GM18858 (cell line): ENCODE measurements around the gene FEV.

Experiments
- ATAC-seq: cut with Tn5 transposase; IDR thresholded peaks from one replicate; pipeline ENCODE4 v1.9.1; 2021; ENCODE audit not compliant: unreplicated experiment

Gene FEV

GRCh38 chr2:218979846-218980734, 4.9 kb downstream of the FEV start:
- peak; percentile 81 for ATAC-seq

- no peak for ATAC-seq
Measured at GRCh38 chr2:218975060-218975777, 9.8 kb downstream of the FEV start.

- no peak for ATAC-seq
Measured at GRCh38 chr2:218970894-218971293, 14.1 kb downstream of the FEV start.

DNA sequence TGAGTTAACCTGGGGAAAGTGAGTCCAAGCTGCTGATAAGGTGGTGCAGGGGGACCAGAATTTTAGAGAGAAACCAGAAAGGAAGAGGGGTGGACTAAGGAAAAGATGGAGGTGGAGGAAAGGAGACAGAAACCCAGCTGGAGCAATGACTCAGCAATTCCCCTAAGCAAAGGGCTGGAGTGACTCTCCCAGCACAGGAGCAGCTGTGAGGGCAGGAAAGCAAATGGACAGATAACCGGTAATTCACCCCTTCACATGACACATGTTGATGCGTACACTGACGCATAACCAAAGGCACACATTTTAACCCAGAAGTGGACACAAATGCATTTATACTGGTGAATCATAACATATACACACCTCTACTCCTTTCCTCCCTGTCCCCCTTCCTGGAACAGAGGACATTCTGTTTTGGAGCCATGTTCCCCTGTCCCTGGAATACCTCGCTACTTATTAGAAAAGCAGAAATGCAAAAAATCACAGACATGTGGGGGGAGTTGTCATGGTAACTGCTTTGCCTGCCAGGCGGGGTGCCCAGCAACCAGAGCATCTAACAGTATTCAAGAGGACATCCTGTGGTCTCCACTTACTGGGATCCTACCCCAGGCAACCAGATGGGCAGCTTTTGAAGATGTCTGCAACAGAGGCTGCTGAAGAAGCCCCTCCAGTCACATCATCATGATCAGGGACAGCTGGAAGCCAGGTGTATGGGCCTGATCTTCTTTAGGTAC, 20.8 kb downstream of the FEV start:
- no peak for ATAC-seq

- ATAC-seq, result no peak
Measured at GRCh38 chr2:218963601-218964000, 21.4 kb downstream of the FEV start.

- ATAC-seq, result no peak
Measured at GRCh38 chr2:218962859-218963492, 22.0 kb downstream of the FEV start.

DNA sequence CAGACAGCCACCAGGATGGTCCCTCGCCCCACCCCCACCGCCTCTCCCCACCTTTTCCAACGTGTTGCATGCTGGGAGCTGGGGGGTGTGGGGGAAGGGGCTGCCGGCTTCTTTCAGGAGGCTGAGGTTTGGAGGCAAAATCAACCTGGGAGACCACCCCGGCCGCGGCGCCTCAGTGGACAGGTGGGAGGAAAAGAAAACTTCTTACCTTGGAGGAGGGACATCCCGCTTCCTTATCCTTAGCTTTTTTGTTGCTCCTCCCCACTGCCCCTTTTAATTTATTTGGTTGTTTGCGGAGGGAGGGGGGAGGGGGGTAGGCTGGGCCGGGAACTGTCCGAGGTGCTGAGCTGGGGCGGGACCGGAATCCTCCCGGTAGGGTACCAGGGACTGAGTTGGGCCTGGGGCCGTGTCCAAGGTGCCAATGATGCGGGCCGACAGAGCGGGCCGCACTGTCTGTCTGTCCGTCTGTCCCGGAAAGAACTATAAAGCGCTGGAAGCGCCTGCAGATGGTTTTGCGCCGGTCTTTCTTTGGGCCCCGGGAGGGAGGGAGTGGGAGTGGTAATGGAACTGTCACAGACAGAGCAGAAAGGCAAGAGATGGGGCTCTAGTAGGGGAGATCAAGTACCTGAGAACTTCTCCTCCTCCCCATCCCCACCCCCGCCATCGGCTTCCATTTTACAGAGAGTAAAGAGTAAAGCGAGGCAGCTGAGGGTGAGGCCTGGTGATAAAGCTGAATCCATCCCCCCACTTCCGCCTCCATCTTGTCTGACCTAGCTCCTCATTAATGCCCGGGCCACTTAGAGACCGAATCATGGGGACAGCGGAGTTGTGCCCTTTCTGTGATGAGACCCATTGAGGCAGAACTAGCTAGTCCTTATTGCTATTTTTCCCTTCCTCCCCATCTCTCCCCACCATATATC, 23.1 kb downstream of the FEV start:
- no peak for ATAC-seq

DNA sequence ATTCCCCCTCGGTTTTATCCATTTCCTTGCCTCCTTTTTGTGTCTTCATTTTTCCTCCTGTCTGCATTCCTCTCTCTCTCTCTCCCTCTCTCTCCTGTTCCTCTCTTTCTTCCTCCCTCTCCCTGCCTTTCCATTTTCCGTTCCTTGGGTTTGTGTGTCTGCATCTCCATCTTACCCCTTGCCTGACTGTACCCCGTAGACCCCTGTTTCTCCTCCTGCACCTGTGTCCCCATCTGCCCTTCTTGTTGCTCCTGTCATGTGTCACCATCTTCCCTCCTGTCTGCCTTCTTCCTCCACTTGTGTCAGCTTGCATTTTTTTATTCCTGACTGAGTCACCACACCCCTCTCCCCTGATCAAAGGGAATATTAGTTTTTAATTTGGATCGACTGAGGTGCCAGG, 23.8 kb downstream of the FEV start:
- ATAC-seq, result no peak

DNA sequence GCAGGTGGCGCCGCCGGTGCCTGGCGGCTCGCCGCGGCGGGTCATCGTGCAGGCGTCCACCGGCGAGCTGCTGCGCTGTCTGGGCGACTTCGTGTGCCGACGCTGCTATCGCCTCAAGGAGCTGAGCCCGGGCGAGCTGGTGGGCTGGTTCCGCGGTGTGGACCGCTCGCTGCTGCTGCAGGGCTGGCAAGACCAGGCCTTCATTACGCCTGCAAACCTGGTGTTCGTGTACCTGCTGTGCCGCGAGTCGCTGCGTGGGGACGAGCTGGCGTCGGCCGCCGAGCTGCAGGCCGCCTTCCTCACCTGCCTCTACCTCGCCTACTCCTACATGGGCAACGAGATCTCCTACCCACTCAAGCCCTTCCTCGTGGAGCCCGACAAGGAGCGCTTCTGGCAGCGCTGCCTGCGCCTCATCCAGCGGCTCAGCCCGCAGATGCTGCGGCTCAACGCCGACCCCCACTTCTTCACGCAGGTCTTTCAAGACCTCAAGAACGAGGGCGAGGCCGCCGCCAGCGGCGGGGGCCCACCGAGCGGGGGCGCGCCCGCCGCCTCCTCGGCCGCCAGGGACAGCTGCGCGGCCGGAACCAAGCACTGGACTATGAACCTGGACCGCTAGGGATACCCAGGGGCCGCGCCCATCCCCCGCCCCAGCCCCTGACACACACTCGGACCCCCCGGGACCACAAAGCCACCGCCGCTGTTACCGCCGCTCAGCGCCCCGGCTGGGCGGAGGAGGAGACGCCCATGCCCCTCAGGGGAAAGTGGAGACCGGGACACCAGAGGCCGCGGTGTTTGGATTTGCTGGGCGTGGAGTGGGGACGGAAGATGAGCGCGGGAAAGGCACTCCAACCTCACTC, 24.4 kb downstream of the FEV start:
- ATAC-seq, result no peak

DNA sequence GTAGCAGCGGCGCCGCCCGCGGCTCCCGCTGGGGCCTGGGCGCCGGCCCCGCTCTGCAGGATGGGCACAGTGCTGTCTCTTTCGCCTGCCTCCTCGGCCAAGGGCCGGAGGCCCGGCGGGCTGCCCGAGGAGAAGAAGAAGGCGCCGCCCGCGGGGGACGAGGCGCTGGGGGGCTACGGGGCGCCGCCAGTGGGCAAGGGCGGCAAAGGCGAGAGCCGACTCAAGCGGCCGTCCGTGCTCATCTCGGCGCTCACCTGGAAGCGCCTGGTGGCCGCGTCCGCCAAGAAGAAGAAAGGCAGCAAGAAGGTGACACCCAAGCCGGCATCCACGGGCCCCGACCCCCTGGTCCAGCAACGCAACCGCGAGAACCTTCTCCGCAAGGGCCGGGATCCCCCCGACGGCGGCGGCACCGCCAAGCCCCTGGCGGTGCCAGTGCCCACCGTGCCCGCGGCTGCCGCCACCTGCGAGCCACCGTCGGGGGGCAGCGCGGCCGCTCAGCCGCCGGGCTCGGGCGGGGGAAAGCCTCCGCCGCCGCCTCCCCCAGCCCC, 25.1 kb downstream of the FEV start:
- ATAC-seq, result peak; percentile 10

- peak; percentile 86 for ATAC-seq
Measured at GRCh38 chr2:218959141-218959731, 25.7 kb downstream of the FEV start, which contains the start of gene CDK5R2. Gene CDK5R2 (plus strand): TSS chr2:218959666. CDS start chr2:218959821, 155 bp downstream.

- no peak for ATAC-seq
Measured at GRCh38 chr2:218958276-218958675, 26.7 kb downstream of the FEV start.

DNA sequence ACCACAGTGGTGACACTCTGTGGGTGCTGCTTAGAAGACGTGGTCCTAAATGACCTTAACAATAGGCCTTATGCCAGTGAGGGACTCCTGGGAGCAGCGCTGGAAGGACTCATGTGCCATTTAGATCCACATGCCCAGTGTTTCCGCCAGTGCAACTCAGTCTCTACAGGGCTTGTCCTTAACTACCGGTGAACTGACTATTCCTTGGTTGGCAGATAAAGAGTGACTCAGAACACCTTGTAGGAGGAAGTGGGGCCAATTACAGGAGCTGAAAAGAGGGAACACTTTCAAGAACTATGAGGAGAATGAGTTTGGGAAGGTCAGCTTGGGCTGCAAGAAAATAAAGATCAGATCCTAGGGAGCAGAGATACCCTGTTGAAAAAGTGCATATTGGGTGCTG, 27.3 kb downstream of the FEV start:
- no peak for ATAC-seq

DNA sequence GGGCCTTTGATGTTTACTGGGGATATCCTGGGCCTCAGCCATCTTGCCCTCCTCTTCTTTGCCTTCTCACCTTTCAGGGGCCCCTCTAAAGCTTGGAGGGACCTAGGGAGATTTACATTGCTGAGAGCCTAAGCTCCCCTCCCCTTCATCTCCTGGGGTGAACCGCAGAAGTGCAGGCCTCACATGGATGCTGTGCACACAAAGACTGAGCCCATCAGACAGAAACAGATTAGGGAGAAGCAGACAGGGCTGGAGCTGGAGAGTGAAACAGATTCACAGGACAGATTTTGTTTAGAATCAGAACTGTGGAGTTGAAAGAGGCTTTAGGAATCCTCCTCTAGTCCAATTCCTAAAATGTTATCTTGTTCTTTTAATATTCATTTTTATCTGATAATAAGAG, 28.9 kb downstream of the FEV start:
- ATAC-seq, result no peak

GRCh38 chr2:218954541-218955300, 30.3 kb downstream of the FEV start:
- no peak for ATAC-seq

DNA sequence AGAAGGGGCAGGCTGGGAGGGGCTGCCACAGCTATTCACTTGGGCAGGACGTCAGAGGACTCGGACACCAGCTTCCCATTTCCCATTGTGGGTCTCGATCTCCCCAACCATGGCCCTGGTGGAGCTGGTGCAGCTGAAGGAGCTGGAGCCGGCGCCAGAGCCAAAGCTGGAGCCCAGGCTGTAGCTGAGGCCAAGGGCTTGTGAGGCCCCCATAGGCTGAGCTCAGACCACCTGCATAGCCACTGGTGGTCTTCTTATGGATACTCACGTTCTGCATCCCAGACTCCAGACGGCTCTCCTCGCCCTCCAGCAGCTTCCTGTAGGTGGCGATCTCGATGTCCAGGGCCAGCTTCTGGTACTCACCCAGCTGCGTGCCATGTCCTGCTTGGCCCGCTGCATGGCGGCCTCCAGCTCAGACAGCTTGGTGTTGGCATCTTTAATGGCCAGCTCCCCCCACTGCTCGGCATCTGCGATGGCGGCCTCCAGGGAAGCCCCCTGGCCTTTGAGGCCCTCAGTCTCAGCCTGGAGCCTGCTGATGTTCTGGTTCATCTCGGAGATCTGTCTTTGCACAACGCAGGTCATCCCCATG, 31.5 kb downstream of the FEV start:
- ATAC-seq, result no peak

- no peak for ATAC-seq
Measured at GRCh38 chr2:218952160-218952559, 32.8 kb downstream of the FEV start.
